HEK293 (cell line): Measurements from ENCODE around the gene TUSC1.

Source experiments
- CTCF ChIA-PET: fragments of 350-600 bp; formaldehyde crosslinking; extraction: SDS; loops from one replicate; lab custom pipeline; 2021; ENCODE audit warnings: antibody characterized with exemption; lab: Yijun Ruan, JAX
- POLR2A ChIA-PET: fragments of 300-600 bp; formaldehyde crosslinking; extraction: SDS; loops from one replicate; lab custom pipeline; 2020; ENCODE audit warnings: antibody characterized with exemption, inconsistent platforms; lab: Yijun Ruan, JAX
- H3K27ac ChIP-seq: fragments of 200-500 bp; sonication (Bioruptor generic); 2 replicates; pipeline ENCODE4 v1.5.1; 2014; ENCODE audit warnings: low read depth, low read length, control low read depth, inconsistent platforms; ENCODE audit errors: extremely low read depth
- H3K36me3 ChIP-seq, 2 experiments: fragments of 200-500 bp in 1 of 2; sonication (Bioruptor generic) in 1 of 2; 1 replicate in 1 of 2; 2 replicates in 1 of 2; pipeline ENCODE4 v1.5.1; 2014 to 2017; ENCODE audit warnings: inconsistent platforms in 2 of 2, low read length in 2 of 2; ENCODE audit not compliant: control insufficient read depth in 2 of 2, insufficient read depth in 1 of 2
- H3K4me1 ChIP-seq: fragments of 200-500 bp; sonication (Bioruptor generic); 2 replicates; pipeline ENCODE4 v1.5.1; 2014; ENCODE audit warnings: mild to moderate bottlenecking, low read length, inconsistent platforms; ENCODE audit not compliant: control insufficient read depth, insufficient read depth
- H3K4me3 ChIP-seq: 2 replicates; pipeline ENCODE4 v1.5.1; 2011; ENCODE audit warnings: low read depth, mild to moderate bottlenecking, control low read depth, low read length, moderate library complexity
- H3K9me3 ChIP-seq: fragments of 200-500 bp; sonication (Bioruptor generic); 2 replicates; pipeline ENCODE4 v1.5.1; 2014; ENCODE audit warnings: low read depth, low read length, inconsistent platforms; ENCODE audit not compliant: control insufficient read depth, insufficient read depth
- GLI4 ChIP-seq: fragments of 450-650 bp; formaldehyde crosslinking; IDR thresholded peaks from 2 replicates; pipeline ENCODE4 v1.5.1; 2016; ENCODE audit warnings: missing biosample characterization, missing genetic modification characterization
- HOXD13 ChIP-seq: sonication (generic); formaldehyde crosslinking; IDR thresholded peaks from 2 replicates; pipeline ENCODE4 v1.8.0; 2022; ENCODE audit warnings: missing genetic modification reagents, borderline replicate concordance
- MZF1 ChIP-seq: fragments of 450-650 bp; formaldehyde crosslinking; IDR thresholded peaks from 2 replicates; pipeline ENCODE4 v1.5.1; 2017; ENCODE audit warnings: missing biosample characterization, missing genetic modification characterization, borderline replicate concordance
- PRDM1 ChIP-seq: fragments of 450-650 bp; formaldehyde crosslinking; IDR thresholded peaks from 2 replicates; pipeline ENCODE4; 2016; ENCODE audit warnings: missing biosample characterization, missing genetic modification characterization
- PRDM2 ChIP-seq: fragments of 450-650 bp; formaldehyde crosslinking; IDR thresholded peaks from 2 replicates; pipeline ENCODE4 v1.5.1; 2016; ENCODE audit warnings: missing biosample characterization, missing genetic modification characterization, borderline replicate concordance
- SCRT2 ChIP-seq: fragments of 450-650 bp; formaldehyde crosslinking; IDR thresholded peaks from 2 replicates; pipeline ENCODE4 v1.5.1; 2016; ENCODE audit warnings: missing biosample characterization, missing genetic modification characterization
- SP7 ChIP-seq: fragments of 450-650 bp; formaldehyde crosslinking; IDR thresholded peaks from 2 replicates; pipeline ENCODE4 v1.5.1; 2016; ENCODE audit warnings: missing biosample characterization, missing genetic modification characterization
- ZNF112 ChIP-seq: fragments of 450-650 bp; formaldehyde crosslinking; IDR thresholded peaks from 2 replicates; pipeline ENCODE4 v1.5.0; 2017; ENCODE audit warnings: missing biosample characterization, missing genetic modification characterization
- ZNF157 ChIP-seq: fragments of 450-650 bp; formaldehyde crosslinking; IDR thresholded peaks from 2 replicates; pipeline ENCODE4 v1.5.1; 2016; ENCODE audit warnings: missing biosample characterization, missing genetic modification characterization
- ZNF362 ChIP-seq: fragments of 450-650 bp; formaldehyde crosslinking; IDR thresholded peaks from 2 replicates; pipeline ENCODE4 v1.5.1; 2016; ENCODE audit warnings: missing biosample characterization, missing genetic modification characterization
- ZNF404 ChIP-seq: fragments of 450-650 bp; formaldehyde crosslinking; IDR thresholded peaks from 2 replicates; pipeline ENCODE4 v1.5.1; 2017; ENCODE audit warnings: missing biosample characterization, missing genetic modification characterization
- ZNF621 ChIP-seq: fragments of 450-650 bp; formaldehyde crosslinking; IDR thresholded peaks from 2 replicates; pipeline ENCODE4 v1.5.1; 2017; ENCODE audit warnings: missing biosample characterization, missing genetic modification characterization
- ZNF664 ChIP-seq: fragments of 450-650 bp; formaldehyde crosslinking; IDR thresholded peaks from 2 replicates; pipeline ENCODE4 v1.5.1; 2016; ENCODE audit warnings: missing biosample characterization, missing genetic modification characterization
- ZNF830 ChIP-seq: fragments of 450-650 bp; IDR thresholded peaks from 2 replicates; pipeline ENCODE4 v1.5.0; 2018; ENCODE audit warnings: missing biosample characterization, missing genetic modification characterization, low read depth, mild to moderate bottlenecking, moderate library complexity
- TF ChIP-seq, protein P1 (sequence below): fragments of 450-650 bp; formaldehyde crosslinking; IDR thresholded peaks from 2 replicates; pipeline ENCODE4 v1.5.1; 2017; ENCODE audit warnings: missing biosample characterization, missing genetic modification characterization
- TF ChIP-seq, protein P2 (sequence below): fragments of 450-650 bp; IDR thresholded peaks from 2 replicates; pipeline ENCODE4 v1.5.1; 2018; ENCODE audit warnings: missing biosample characterization, mild to moderate bottlenecking, missing genetic modification characterization

TUSC1 gene

GRCh38 chr9:25636026-25636425, 42.2 kb downstream of the TUSC1 start:
- Histone ChIP-seq H3K4me1 (no peaks in the 10 kb centered on the region), H3K9me3 (no peaks in the 10 kb centered on the region), H3K36me3 (no peaks in the 10 kb centered on the region), H3K27ac (no peak overlapping the region), H3K4me3 (no peak overlapping the region)
- TF ChIP-seq PRDM2 (tag by site-specific recombination): no peak
- TF ChIP-seq, protein P1, sequence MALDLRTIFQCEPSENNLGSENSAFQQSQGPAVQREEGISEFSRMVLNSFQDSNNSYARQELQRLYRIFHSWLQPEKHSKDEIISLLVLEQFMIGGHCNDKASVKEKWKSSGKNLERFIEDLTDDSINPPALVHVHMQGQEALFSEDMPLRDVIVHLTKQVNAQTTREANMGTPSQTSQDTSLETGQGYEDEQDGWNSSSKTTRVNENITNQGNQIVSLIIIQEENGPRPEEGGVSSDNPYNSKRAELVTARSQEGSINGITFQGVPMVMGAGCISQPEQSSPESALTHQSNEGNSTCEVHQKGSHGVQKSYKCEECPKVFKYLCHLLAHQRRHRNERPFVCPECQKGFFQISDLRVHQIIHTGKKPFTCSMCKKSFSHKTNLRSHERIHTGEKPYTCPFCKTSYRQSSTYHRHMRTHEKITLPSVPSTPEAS: no peak
- no peak for TF ChIP-seq SCRT2 (tag by site-specific recombination)
- ChIA-PET CTCF (no interaction called here), POLR2A (no interaction called here)

DNA sequence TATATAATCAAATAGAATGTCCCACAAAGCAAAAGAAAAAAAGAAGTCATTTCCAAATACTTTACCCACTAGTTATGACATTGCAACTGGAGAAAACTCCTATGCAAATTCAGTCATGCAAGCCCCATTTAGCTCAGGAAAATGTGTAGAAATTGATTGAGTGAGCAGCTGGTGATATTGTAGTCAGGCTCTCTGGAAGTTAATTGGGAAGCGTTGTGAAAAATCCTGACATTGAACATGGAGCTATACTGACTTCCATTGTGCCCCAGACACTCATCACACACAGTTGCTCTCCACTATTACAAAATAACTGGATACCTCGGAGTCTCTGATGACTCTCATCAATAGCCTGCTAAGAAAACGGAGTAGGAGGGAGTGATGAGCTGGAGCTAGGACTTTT, 49.0 kb downstream of the TUSC1 start:
- ChIA-PET CTCF (interaction anchor here (0.6 kb wide), 1 partner anchor 132 kb away, joined by 3 read pairs; no protein-coding TSS in a partner anchor), POLR2A (no interaction called here)
- H3K4me3 ChIP-seq: no peak overlapping the region
- no peak overlapping the region for H3K27ac ChIP-seq
- H3K9me3 ChIP-seq: no peaks in the 10 kb centered on the region
- no peaks in the 10 kb centered on the region for H3K4me1 ChIP-seq
- TF ChIP-seq MZF1: no peak
- TF ChIP-seq HOXD13 (CRISPR knock-in tag): no peak
- TF ChIP-seq ZNF157 (tag by site-specific recombination): no peak
- no peak for TF ChIP-seq ZNF362
- TF ChIP-seq, protein P2, sequence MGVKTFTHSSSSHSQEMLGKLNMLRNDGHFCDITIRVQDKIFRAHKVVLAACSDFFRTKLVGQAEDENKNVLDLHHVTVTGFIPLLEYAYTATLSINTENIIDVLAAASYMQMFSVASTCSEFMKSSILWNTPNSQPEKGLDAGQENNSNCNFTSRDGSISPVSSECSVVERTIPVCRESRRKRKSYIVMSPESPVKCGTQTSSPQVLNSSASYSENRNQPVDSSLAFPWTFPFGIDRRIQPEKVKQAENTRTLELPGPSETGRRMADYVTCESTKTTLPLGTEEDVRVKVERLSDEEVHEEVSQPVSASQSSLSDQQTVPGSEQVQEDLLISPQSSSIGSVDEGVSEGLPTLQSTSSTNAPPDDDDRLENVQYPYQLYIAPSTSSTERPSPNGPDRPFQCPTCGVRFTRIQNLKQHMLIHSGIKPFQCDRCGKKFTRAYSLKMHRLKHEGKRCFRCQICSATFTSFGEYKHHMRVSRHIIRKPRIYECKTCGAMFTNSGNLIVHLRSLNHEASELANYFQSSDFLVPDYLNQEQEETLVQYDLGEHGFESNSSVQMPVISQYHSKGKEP (tag by site-specific recombination): no peak
- TF ChIP-seq SP7 (tag by site-specific recombination): no peak
- no peak for TF ChIP-seq ZNF664 (tag by site-specific recombination)
- TF ChIP-seq ZNF621 (tag by site-specific recombination): no peak
- TF ChIP-seq ZNF830 (tag by site-specific recombination): no peak
- TF ChIP-seq ZNF112 (tag by site-specific recombination): no peak
- no peak for TF ChIP-seq GLI4 (tag by site-specific recombination)
- TF ChIP-seq PRDM1 (tag by site-specific recombination): no peak
- TF ChIP-seq ZNF404: no peak
- no peaks in the 10 kb centered on the region for H3K36me3 ChIP-seq
